Measurements from ENCODE around the gene CRY1.
"Not testable (repeated sequence)": the region's sequence is repeated elsewhere in the genome, so short reads cannot be mapped to it uniquely, and the experiment has no call there.

Gene CRY1

GRCh38 chr12:107064243-107064642 lies 29.1 kb downstream of the CRY1 start:
- DNase-seq (ENCODE audit: low spot score): no peak

- DNase-seq (ENCODE audit: low spot score): no peak
These were observed 35.2 kb downstream of the CRY1 start for GRCh38 chr12:107058190-107058589.

- DNase-seq (ENCODE audit: low spot score): peak; percentile 36
These were observed 36.1 kb downstream of the CRY1 start for GRCh38 chr12:107057071-107057834.

- no peak for DNase-seq (ENCODE audit: low spot score)
These were observed 39.6 kb downstream of the CRY1 start for GRCh38 chr12:107053709-107054108.

GRCh38 chr12:107045186-107045585 lies 48.2 kb downstream of the CRY1 start:
- DNase-seq (ENCODE audit: low spot score): no peak

GRCh38 chr12:107042801-107043200 lies 50.5 kb downstream of the CRY1 start:
- no peak for DNase-seq (ENCODE audit: low spot score)

- DNase-seq (ENCODE audit: low spot score): no peak
These were observed 57.6 kb downstream of the CRY1 start for GRCh38 chr12:107035733-107036132.

GRCh38 chr12:107033758-107034739 lies 59.3 kb downstream of the CRY1 start:
- no peak for DNase-seq (ENCODE audit: low spot score)

- DNase-seq (ENCODE audit: low spot score): no peak
These were observed 61.1 kb downstream of the CRY1 start for GRCh38 chr12:107032266-107032665.

- DNase-seq (ENCODE audit: low spot score): no peak
These were observed 62.3 kb downstream of the CRY1 start for GRCh38 chr12:107031061-107031460.

- no peak for DNase-seq (ENCODE audit: low spot score)
These were observed 64.3 kb downstream of the CRY1 start for GRCh38 chr12:107029081-107029480.

GRCh38 chr12:107027636-107028053 lies 65.7 kb downstream of the CRY1 start:
- DNase-seq (ENCODE audit: low spot score): peak; percentile 81

GRCh38 chr12:107026806-107027635 lies 66.3 kb downstream of the CRY1 start:
- no peak for DNase-seq (ENCODE audit: low spot score)

- DNase-seq (ENCODE audit: low spot score): not testable (repeated sequence)
These were observed 67.0 kb downstream of the CRY1 start for GRCh38 chr12:107026356-107026755.

- no peak for DNase-seq (ENCODE audit: low spot score)
These were observed 67.7 kb downstream of the CRY1 start for GRCh38 chr12:107025671-107026070.

GRCh38 chr12:107019546-107019945 lies 73.8 kb downstream of the CRY1 start:
- no peak for DNase-seq (ENCODE audit: low spot score)

- DNase-seq (ENCODE audit: low spot score): no peak
These were observed 76.3 kb downstream of the CRY1 start for GRCh38 chr12:107017042-107017441.

- no peak for DNase-seq (ENCODE audit: low spot score)
These were observed 79.3 kb downstream of the CRY1 start for GRCh38 chr12:107014055-107014454.

GRCh38 chr12:107012736-107013425 lies 80.5 kb downstream of the CRY1 start:
- no peak for DNase-seq (ENCODE audit: low spot score)

- no peak for DNase-seq (ENCODE audit: low spot score)
These were observed 81.8 kb downstream of the CRY1 start for GRCh38 chr12:107011519-107011918.

GRCh38 chr12:107007411-107007810 lies 85.9 kb downstream of the CRY1 start:
- no peak for DNase-seq (ENCODE audit: low spot score)
